GM12892 (cell line): ENCODE measurements around the gene DNAJB8.

Source experiments
- DNase-seq: peaks from one replicate; pipeline ENCODE4 v3.0.0; 2011; ENCODE audit not compliant: insufficient read length
- FAIRE-seq: peaks from 2 replicates; lab custom pipeline; 2011; peaks lifted over from hg19 to GRCh38; lab: Jason Lieb, UNC
- POLR2A ChIP-seq: IDR thresholded peaks from 2 replicates; pipeline ENCODE4 v1.6.1; 2011; ENCODE audit warnings: low read depth, low read length, control low read depth
- POLR2AphosphoS5 ChIP-seq: IDR thresholded peaks from 2 replicates; pipeline ENCODE4 v1.6.1; 2011; ENCODE audit warnings: low read depth, low read length, control low read depth
- TAF1 ChIP-seq: IDR thresholded peaks from 2 replicates; pipeline ENCODE4 v1.6.1; 2011; ENCODE audit warnings: low read depth, mild to moderate bottlenecking, control low read depth, low read length, borderline replicate concordance

The DNAJB8 gene

DNA sequence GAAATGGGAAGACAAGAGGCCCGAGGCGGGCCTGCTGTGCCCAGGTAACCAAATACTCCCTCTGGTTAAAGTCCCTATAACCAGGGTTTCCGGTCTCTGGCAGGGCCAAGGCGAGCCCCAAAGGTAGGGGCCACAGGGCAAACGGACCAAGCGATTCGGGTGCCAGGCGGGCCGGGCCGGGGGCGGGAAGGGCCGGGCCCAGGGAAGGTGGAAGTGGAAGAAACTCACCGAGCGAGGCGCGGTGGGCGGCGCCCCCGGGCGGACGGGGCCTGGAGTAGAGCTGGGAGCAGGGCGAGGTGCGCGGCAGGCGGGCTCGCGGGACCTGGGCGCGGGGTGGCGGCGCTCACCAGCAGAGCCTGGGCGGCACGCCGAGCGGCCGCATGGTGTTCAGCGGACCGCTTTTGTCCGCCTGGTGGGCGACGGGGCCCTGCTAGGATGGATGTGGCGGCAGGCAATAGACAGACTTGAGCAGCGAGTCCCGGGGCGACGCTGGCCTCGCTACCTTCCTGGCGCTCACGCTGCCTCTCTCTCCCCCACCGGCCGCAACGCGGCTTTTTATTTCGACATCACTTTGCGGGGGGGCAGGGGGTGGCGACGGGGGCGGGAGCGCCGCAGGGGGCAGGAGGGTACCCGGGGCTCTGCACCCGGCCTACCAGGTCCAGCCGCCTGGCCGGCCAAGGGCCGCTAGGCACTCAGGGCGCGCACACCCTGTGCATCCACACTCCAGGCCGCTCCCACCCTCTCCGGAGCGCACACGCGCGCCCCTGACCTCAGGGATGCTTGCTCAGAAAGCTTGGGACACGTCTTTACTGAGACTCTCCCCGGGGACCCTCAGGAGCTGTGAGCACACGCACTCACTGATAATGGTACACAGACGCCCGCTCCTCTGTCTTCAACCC is 26.2 kb upstream of the DNAJB8 start, which contains the start of gene GATA2:
Gene GATA2 (minus strand): TSS at position 531 of the 899 bp plus-strand sequence. CDS start 6,170 bp downstream, outside the sequence.
- no peak for FAIRE-seq
- DNase-seq, result no peak
- no peak for TF ChIP-seq TAF1
- no peak for TF ChIP-seq POLR2A
- no peak for TF ChIP-seq POLR2AphosphoS5

DNA sequence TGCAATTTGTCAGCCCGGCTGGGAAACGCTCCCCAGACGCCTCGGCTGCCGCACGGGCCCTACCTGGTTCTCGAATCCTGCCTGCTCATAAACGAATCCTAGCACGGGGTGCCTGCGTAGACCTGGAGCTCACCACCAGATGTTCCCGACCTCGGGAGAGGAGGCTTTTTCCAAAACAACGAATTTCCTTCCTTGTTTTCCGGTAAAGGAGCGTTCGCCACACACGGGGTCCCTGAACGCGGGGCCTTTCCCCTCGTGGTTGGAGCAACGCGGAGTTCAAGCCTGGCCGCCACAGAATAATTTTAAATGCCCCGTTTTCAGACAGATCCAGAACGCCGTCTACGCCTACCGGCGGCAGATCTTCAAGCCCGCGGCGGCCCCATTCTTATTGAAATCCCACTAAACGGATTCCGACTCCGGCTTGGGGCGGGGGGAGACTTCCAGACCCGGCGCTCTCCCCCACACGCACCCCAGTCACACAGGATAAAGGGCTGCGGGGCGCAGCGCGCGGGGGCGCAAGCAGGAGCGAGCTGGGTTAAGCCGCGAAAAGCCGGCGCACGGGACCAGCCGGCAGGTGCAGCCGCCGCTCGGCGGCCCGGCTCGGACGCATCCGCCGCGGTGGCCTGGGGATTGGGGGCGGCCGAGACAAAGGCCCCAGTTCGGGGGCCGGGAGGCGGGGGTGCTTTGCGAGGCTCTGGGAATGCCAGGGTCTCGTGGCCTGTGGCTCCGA is 25.4 kb upstream of the DNAJB8 start:
- DNase-seq (no peak), FAIRE-seq (no peak)
- TF ChIP-seq POLR2AphosphoS5, result no peak
- no peak for TF ChIP-seq TAF1
- TF ChIP-seq POLR2A, result no peak

DNA sequence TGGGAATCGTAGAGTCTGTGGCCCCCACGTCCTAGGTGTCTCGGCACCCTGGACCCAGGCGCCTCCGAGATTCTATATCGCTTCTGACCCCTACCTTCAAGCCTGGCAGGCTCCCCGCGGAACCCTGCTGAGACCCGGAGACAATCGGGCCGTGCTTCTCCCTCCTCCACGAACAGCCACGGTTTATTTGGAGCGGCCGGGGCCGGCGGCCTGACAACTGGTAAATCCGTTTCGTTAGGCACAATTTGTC is 24.9 kb upstream of the DNAJB8 start:
- TF ChIP-seq POLR2AphosphoS5 (no peak), POLR2A (no peak), TAF1 (no peak)
- FAIRE-seq, result no peak

GRCh38 chr3:128490915-128491690 is 24.4 kb upstream of the DNAJB8 start:
- no peak for TF ChIP-seq POLR2A
- FAIRE-seq (no peak), DNase-seq (no peak)

More for the DNA sequence above, 24.9 kb upstream of the DNAJB8 start:
- no peak for DNase-seq

DNA sequence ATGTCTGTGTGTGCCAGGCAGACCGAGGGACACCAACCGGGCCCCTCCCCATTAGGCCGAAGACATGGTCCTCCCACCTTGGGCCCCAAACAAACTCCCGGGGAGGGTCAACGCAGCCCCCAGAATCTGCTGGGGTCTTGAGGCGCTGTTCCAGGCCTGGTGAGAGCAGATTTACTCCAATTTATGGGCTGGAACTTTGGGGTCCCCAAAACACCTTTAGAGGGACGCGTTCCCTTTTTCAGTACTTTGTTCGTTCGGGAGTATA is 23.9 kb upstream of the DNAJB8 start:
- TF ChIP-seq TAF1 (no peak), POLR2AphosphoS5 (no peak), POLR2A (no peak)
- no peak for FAIRE-seq

GRCh38 chr3:128489927-128490649 is 23.4 kb upstream of the DNAJB8 start:
- TF ChIP-seq TAF1 (no peak), POLR2A (no peak), POLR2AphosphoS5 (no peak)
- DNase-seq (no peak), FAIRE-seq (no peak)

More for the DNA sequence above, 23.9 kb upstream of the DNAJB8 start:
- DNase-seq, result no peak

GRCh38 chr3:128489674-128489926 is 22.9 kb upstream of the DNAJB8 start:
- TF ChIP-seq POLR2A (no peak), TAF1 (no peak), POLR2AphosphoS5 (no peak)
- no peak for DNase-seq
- no peak for FAIRE-seq

DNA sequence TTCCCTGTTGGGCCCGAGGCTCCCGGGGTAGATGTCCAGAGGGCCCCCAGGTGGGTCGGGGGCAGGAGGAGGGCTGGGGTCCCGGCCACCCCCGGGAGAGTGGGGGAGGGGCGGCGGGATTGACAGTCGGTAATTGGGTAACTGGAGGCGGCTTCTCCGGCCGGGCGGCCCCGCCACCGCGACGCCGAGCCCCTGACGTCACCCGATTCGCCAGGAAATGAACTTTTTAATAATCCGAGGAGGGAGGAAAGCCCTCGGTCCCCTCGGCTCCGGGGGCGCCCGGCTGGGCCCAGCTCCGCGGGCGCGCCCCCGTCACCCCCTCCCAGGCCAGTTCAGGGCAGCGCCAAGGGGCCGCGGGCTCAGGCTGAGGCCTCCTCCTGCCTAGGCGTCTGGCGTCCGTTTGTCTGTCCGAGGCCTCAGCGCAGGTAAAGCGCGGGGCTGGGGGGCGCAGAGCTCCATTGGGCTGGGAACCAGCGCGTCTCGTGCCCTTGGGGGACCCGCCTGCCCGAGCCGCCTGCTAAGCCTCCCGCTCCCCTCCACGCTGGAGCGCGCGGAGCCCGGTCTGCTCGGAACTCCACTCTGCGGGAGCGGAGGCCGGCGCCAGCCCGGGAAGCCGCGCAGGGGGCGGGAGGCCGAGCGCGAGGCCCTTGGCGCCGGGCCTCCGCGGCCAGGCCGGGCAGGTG is 22.4 kb upstream of the DNAJB8 start:
- FAIRE-seq (no peak), DNase-seq (no peak)
- TF ChIP-seq POLR2A, result no peak
- no peak for TF ChIP-seq POLR2AphosphoS5
- no peak for TF ChIP-seq TAF1

DNA sequence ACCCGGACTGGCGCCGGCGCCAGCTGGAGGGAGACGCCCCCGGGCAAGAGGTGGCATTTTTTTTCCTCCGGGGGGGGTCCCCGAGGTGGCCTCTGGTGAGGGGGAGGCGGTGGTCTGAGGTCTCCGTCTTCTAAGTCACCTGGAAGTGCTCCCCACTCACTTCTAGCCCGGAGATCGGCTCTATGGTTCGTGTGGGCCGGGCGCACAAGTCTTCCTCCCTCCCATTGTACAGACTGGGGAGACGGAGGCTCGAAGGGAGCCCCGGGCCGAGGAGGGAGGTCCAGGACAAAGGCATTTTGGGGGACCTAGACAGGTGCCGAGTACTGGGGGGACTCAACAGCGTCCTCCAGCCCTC is 21.9 kb upstream of the DNAJB8 start:
- FAIRE-seq, result no peak
- no peak for DNase-seq
- TF ChIP-seq TAF1 (no peak), POLR2A (no peak), POLR2AphosphoS5 (no peak)

DNA sequence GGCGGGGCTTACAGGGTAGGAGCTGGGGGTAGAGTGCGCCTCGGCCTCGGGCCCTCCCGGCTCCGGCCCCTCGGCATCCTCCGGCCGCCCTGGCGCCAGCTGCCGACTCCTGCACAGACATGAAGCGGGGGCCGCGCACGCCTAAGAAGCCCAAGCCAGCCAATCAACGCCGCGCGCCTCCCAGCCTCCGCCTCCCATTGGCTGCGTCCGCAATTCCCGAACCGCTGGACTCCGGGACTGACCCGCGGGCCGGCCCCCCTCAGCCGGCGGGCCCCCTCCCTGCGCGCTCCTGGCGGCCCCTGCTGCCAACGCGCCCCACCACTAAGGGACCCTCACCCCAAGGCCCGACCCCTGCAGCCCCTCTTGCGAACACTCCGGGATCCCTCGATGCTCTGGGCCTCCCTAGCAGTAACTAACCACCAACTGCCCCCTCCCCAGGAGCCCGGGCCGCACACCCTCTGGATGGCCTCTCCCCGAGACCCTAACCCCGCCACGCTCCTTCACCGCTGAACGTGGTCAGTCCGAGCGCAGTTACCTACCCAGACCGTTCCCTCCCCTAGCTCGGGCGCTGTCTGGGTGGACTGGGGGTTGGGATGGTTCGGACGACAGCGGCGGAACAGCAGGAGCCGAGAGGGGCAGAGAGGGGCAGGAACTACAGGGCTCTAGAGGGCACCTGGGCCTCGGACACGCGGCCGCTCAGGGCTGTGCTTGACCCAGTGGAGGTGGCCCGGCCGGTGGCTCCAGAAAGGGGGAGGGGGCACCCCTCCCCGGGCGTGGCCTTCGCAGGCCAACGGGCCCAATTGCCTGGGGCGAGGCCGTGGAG is 21.3 kb upstream of the DNAJB8 start:
- no peak for FAIRE-seq
- TF ChIP-seq POLR2A (no peak), POLR2AphosphoS5 (no peak), TAF1 (no peak)
- peak; percentile 55 for DNase-seq

DNA sequence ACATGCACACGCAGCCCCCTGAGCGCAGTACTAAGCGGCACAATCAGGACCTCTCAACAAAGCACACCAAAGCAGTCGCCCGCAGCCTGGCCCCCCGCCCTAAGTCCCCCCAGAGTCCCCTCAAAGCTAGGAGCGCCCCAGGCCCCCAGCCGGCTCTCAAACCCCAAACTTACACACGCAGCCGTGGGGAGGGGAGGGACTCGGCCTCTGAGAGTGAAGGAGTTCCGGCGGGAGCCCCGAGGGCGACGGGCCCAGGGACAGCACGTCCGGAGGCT is 20.8 kb upstream of the DNAJB8 start:
- no peak for DNase-seq
- FAIRE-seq, result no peak
- no peak for TF ChIP-seq TAF1
